Omental fat pad (tissue), 4 donors: Measurements from ENCODE around the gene CNTLN. TPM values are rescaled to one million over a fixed set of nuclear protein-coding genes. Genes with fewer than 3 reads are reported as not detected.

Source experiments
- ATAC-seq: fragments of 150-250 bp; one replicate; pipeline ENCODE4 v1.9.1; 2016; ENCODE audit warnings: mild to moderate bottlenecking, moderate library complexity; ENCODE audit not compliant: low FRiP score
- DNase-seq: peaks from one replicate; pipeline ENCODE4 v3.0.0-alpha.2; 2019; ENCODE audit warnings: low spot score
- CTCF ChIP-seq, 3 donors: fragments of 450-650 bp; IDR thresholded peaks; one replicate each; pipeline ENCODE4 v1.5.1; 2016 to 2017; ENCODE audit warnings: antibody characterized with exemption in 3 of 3, mild to moderate bottlenecking in 3 of 3, moderate library complexity in 2 of 3
- total RNA-seq, 4 donors: library from RNA; depleted of rRNA; stranded (reverse); fragments of >200 nt; gene quantifications; one replicate each; pipeline ENCODE4 v1.1.0, GENCODE V29; 2016

The CNTLN gene
- total RNA-seq, 4 donors from 2014 or later, result 7.7 to 21.1 (median 13.0) TPM

GRCh38 chr9:17486396-17486795, 351.6 kb downstream of the CNTLN start:
- DNase-seq (no peak), ATAC-seq (no peak)
- no peak for TF ChIP-seq CTCF (IDR thresholded peaks at IDR 0.05)

GRCh38 chr9:17487467-17487866, 352.6 kb downstream of the CNTLN start:
- TF ChIP-seq CTCF (IDR thresholded peaks at IDR 0.05), result no peak
- ATAC-seq (no peak), DNase-seq (no peak)

GRCh38 chr9:17488662-17489061, 353.8 kb downstream of the CNTLN start:
- DNase-seq (no peak), ATAC-seq (no peak)
- TF ChIP-seq CTCF (IDR thresholded peaks at IDR 0.05), result no peak

- TF ChIP-seq CTCF (IDR thresholded peaks at IDR 0.05), result no peak
- ATAC-seq, result no peak
- no peak for DNase-seq
Measured at GRCh38 chr9:17490110-17490509, 355.3 kb downstream of the CNTLN start.

GRCh38 chr9:17491780-17492179, 356.9 kb downstream of the CNTLN start:
- ATAC-seq, result no peak
- no peak for TF ChIP-seq CTCF (IDR thresholded peaks at IDR 0.05)
- DNase-seq, result no peak

- TF ChIP-seq CTCF (IDR thresholded peaks at IDR 0.05), result no peak
- ATAC-seq, result no peak
- no peak for DNase-seq
Measured at GRCh38 chr9:17503196-17503595, 368.4 kb downstream of the CNTLN start.

- no peak for ATAC-seq
- no peak for TF ChIP-seq CTCF (IDR thresholded peaks at IDR 0.05)
- DNase-seq, result no peak
Measured at GRCh38 chr9:17509151-17509550, 374.3 kb downstream of the CNTLN start.
